T-helper 2 cell treated with Interferon-gamma antibody and Interleukin-4, amounts not matched to agents 100 ng/mL and 5 ng/mL, for 36 hours (primary cell): ENCODE data around the gene NAGS. TPM values are rescaled to one million over a fixed set of nuclear protein-coding genes. Genes with fewer than 3 reads are reported as not detected.
"Not testable (repeated sequence)": the region's sequence is repeated elsewhere in the genome, so short reads cannot be mapped to it uniquely, and the experiment has no call there.

Experiments used
- intact Hi-C: fragments of 100-400 bp; cut with micrococcal nuclease; formaldehyde crosslinking; loops from one replicate; pipeline ENCODE4 v1.15.1; 2023
- total RNA-seq: library from RNA; stranded (reverse); gene quantifications from 2 replicates; pipeline ENCODE4 v1.2.3, GENCODE V29; 2022

The NAGS gene
- total RNA-seq, 1 donor from 2014 or later = 0.41 TPM

DNA sequence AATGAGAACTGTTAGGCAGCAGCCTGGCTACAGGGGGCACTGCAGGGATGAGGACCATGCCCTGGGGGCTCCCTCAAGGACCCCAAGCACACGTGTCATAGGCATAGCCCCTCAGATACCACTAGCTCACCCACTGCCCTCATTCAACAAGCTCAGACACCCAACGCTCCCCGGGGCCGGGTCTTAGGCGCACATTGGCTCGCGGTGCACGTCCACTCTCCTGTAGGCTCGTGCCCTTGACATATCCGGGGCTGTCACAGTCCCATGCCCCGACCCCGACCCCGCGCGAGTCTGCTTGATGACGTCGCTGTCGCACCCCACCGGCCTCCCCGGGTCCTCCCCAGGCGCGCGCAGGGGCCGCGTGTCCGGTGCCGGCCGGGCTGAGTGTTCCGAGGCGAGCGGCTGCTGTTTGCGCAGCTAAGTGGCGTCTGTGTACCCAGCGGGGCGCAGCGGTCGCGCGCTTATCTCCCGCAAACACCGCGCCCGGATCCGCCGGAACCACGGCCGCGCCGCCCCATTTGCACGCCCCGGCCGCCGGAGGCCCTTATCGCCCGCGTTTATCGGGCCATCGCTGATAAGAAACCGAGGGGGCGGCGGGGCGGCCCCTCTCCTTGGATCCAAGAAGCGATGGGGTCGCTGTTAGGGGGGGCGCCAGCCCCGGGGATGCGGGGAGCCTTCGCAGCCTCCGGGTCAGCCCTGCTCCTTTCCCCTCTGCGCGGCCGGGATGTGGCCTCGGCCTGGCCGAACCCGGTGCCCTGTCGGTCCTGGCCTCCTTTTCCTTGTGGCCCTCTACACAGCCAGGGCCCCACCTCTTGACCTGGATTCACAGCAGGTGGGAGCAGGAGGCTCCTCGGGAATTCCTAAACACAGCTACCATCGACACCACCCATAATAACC, 20.7 kb upstream of the NAGS start:
- intact Hi-C loops = no loop called here

DNA sequence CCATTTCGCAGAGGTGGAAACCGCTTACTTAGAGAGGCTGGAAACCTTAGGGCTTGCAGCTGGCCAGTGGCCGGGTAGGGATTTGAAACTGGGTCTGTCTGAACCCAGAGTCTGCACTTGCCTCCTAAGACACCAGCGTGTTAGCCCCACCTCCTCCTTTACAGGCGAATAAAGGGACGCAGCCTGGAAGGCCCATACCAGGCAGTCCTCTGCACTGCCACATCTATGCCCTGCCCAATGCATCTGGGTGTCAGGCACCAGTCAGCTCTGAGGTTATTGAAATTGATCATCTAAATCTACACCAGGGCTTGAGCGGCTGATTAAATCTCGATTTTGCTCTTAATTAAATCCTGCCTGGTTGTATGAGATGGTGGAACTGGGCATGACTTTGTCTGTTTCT, 19.9 kb upstream of the NAGS start:
- intact Hi-C loops = no loop called here

DNA sequence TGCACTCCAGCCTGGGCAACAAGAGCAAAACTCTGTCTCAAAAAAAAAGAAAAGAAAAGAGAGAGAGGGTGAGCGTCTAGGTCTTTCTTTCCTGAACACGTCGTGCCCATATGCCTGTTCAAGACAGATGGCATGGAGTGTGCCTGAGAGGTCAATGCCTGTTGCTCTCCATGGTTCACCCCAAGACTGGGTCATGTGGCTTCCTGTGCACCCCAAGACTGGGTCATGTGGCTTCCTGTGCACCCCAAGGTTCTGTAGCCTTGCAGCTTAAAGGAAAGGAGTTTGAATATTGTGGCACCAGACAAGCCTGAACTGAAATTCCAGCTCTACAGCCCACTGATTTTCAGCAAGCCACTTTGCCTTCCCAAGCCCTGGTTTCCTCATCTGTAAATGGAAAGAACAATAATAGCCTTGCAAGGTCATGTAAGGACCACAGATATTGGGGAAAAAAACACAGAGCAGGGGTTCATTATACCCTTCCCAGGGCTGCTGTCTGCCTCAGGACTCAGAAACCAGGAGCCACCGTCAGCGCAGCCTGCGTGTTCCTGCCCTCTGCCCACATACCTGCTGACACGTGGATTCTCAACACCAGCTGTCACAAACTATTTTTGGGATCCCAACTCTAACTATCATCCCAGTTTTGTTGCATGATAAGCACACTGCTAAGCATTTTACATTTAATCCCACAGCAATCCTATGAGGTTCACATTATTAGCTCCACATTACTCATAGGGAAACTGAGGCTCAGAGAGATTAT, 18.0 kb upstream of the NAGS start:
- intact Hi-C loops = no loop called here

DNA sequence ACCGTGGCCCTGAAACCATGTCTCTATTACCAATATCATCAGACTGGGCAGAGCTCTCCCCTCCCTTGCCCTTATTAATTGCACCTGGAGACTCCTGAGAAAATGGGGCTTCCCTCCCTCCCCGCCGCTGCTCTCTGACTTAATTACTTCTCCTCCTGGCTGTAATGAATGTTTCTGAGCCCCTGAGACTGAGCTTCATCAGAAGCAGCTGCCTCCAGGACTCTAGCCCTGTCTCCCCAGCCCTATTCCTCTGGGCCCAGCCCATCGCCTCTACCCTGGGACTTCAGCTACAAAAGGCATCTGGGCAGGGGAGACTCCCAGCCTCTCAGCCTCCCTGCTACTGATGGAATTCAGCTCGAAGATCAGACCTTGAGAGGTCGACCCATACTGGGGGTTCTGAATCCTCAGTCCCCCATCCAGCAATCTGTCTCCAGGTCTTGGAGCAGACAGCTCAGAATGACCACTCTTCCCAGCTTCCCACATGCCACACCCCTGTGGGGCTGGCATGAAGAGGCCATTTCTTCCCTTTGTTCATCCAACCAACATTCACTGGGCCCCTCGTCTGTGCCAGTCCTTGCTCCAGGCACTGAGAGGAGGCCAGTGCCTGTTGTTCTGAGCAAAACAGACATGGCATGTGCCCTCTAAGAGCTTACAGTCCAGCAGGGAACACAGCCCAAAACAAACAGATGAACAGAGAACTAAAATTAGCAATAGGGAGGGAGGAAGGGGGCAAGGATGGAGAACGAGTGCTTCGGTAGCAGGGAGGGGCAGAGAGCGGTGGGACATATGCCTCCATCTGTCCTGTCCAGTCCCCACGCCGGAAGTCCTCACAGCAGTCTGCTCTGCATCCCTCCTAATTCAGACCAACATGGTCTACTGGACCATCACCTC, 17.0 kb upstream of the NAGS start:
- intact Hi-C loops = no loop called here

DNA sequence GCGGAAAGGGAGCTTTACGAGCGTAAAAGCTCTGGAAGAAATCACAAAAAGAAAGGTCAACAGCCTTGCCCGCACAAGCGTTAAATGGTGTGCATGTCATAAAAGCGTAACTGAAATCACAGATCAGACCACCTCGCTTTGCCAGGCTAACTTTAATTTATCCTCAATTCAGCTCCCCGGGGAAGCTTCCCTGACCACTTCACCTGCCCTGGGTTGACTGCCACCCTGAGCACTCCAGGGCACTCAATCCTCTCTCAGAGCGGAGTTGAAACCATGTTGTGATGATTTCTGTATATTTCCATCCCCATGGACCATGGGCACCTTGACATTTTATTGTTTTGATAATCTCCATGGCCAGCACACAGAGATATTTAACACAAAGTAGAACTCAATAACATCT, 16.1 kb upstream of the NAGS start:
- intact Hi-C loops = no loop called here

DNA sequence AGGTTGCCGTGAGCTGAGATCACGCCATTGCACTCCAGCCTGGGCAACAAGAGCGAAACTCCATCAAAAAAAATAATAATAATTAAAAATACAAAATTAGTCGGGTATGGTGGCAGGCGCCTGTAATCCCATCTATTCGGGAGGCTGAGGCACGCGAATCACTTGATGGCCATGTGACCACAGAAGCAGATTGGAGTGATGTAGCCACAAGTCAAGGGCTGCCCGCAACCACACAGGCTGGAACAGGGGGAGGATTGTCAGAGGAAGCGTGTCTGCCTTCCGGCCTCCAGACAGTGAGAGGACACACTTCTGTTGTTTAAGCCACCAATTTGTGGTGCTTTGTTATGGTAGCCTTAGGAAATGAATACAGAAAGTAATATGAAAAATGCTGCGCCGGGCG, 11.8 kb upstream of the NAGS start:
- intact Hi-C loops = no loop called here

DNA sequence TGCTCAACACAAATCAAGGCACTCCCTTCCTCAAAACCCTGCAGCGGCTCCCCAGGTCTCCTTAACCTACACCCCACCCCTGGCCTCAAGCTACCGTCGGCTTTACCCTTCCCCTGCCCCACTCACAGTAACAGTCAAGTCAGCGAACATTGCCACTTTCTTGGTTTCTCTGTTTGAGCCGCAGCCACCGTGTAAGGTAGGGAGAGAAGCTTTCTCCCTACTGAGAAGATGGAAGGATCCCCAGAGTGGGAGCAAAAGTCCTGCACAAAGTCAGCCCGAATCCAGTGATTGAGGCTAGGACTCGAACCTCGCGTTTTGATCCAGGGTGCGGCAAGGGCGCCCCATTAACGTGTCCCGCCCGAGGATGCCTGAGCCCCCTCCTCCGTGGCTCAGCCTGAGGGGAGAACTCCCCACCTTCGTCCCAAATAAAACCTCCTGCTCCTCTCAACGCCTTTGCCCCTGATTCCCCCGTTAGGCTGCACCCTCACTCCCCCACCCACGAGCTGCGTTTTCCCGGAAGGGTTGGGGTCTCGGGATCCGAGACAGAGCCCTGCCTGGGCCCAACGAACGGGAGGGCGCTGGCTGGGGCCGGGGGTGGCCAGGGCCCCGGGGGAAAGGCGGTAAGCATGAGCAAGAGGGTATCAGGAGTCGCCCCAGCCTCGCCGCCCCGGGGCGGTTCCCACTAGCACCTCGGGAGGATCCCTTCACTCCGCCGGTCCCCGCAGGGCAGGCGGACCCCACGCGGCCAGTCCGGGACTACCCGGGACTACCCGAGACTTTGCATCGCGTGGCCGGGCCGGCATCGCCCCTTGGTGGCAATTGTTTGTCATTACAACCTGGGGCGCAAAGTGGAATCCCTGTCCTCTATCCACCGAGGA, 9.9 kb upstream of the NAGS start:
- intact Hi-C loops = loop anchor here (1.0 kb wide), 2 partner anchors 50 to 116 kb away; no protein-coding TSS in a partner anchor

DNA sequence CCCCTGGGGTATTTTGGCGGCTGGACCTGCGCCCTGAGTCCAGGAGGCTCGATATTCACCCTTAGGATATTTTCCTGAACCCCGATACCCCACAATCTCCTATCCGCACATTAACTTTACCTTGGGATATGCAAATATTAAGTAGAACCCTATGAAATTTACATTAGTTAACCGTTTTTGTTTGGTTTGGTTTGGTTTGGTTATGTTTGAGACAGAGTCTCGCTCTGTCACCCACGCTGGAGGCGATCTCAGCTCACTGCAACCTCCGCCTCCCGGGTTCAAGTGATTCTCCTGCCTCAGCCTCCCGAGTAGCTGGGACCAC, 9.3 kb upstream of the NAGS start:
- intact Hi-C loops = loop anchor here (1.0 kb wide), 2 partner anchors 51 to 117 kb away; no protein-coding TSS in a partner anchor

DNA sequence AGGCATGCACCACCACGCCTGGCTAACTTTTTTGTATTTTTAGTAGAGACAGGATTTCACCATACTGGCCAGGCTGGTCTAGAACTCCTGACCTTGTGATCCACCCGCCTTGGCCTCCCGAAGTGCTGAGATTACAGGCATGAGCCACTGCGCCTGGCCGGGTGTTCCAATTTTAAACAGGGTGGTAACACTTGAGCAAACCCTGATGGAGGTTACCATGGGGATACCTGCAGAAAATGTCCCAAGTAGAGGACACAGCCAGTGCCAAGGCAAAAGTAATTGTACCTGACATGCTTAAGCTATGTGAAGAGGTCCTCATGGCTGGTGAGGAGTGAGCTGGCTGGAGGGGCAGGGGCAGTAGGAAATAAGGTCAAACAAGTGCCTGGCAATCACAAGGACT, 7.2 kb upstream of the NAGS start:
- intact Hi-C loops = not testable (repeated sequence)

DNA sequence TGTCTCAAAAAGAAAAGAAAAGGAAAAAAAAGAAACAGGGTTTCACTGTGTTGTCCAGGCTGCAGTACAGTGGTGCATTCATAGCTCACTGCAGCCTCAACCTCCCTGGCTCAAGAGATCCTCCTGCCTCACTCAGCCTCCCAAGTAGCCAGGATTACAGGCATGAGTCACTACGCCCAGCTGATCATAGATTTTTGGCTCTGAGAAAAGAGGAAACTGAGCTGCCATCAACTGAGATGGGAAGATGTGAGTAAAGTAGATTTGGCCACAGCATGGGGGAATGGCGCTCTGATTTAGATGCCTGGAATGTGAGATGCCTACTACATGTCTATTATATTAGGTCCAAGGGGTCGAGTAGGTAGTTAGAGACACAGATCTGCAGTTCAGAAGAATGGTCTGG, 5.9 kb upstream of the NAGS start:
- intact Hi-C loops = no loop called here

DNA sequence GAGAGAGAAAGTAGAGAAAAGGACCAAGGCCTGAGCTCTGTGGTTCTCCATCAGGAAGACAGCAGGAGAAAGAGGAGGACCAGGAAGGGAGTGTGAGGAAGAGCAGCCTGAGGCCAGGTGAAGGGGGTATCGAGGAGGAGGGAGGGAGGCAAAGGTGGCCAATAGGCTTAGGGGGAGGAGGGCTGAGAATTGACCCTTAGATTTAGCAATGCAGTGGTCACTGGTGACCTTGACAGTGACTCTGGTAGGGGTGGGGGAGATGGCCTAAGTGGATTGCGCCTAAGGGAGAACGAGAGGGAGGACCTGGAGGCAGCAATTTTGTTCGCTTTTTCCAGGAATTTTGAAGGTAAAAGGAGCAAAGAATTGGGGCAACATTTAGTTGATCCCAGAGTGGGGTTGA, 5.4 kb upstream of the NAGS start:
- intact Hi-C loops = no loop called here

DNA sequence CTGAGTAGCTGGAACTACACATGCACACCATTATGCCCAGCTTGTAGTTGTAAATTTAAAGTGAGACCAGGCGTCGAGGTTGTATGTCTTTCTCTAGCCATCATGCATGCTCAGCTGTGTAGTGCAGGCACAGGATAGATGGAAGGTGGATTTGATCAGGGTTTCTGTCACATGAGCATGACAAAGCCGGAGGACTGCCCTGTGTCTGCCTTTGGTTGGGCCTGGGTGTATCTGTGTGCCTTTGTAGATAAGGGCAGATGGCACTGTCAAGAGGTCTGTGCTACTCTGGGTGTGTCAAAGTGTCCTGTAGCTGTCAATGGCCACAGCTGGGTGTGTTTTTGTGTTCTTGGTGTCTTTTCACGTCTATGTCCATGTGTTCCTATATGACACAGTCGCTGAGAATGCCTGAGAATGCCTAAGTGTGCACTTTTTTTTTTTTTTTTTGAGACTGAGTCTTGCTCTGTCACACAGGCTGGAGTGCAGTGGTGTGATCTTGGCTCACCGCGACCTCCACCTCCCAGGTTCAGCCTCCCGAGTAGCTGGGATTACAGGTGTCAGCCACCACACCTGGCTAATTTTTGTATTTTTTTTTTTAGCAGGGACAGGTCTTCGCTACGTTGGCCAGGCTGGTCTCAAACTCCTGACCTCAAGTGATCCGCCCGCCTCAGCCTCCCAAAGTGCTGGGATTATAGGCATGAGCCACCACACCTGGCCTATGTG, 4.1 kb upstream of the NAGS start:
- intact Hi-C loops = no loop called here

DNA sequence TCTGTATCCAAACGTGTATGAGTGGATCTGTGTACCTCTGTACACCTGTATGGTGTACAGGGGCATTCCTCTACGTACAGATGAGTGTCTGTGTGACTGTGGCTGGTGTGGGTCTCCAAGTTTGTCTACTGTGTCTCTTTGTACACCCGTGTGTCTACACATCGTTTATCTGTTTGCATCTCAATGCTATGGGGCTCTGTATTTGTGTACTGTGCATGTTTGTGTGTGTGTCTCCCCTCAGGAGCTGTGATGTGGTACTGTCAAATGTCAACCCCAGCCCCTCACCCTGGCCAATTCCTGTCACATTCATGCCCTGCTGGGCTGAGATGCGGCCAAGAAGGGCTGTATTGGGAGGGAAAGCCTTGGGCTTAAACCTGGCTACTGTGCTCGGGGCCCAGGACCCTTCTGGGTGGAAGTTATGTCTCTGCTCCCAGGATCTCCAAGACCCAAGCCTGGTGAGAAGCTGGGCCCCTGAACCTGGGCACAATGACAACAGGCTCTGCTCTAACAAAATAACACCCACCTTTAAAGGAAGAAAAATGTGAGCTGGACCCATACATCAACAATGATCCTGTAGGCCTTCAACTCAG, 3.5 kb upstream of the NAGS start:
- intact Hi-C loops = no loop called here

DNA sequence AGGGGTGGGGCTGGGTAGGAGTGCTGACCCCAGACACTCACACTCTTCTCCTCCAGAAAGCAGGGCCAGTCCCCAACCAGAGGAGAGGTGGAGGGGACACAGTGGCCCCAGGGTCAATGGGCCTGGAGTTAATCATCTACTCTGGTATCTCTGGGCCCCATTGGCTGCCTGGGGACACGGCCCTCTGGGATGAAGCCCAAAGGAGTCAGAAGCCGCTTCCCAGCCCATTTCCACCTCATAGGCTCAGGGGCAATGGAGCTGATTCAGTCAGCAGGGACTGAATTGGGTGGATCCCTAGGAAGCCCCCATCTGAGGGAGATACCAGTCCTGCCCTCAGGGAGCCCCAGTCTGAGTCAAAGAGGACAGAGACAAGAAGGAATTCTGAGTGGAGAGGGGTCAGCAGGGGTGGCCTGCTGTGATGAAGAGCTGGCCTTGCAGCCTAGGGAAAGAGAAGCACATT, 2.9 kb upstream of the NAGS start:
- intact Hi-C loops = no loop called here

DNA sequence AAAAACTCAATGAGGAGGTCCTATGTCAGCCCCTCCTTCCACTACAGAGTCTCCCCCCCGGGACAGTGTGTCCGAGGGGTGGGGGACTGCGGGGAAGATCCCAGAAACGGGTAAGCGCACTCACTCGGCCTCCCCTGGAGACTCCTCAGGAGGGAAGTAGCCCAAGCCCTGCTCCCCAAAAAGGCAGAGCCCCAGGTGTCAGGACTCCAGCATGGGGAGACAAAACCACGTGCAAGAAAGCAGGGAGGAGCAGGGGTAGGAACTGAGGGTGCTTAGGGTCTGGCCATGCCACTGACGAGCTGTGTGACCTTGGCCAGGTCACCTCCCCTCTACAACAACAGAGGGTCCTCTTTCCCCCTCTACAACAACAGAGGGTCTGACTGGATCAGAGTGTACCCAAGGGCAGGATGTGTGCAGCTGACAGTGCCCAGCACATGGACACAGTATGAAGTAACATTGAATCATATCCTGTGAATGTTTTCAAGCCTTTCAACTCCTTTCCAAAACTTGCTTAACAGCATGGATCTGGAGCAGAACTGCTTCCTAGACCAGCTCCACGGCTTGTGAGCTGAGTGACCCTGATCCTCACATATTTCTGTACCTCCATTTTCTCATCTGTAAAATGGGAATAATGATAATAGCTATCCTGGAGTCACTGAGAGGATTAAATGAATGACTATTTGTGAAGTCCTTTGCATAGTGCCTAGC, 2.1 kb upstream of the NAGS start:
- intact Hi-C loops = no loop called here

DNA sequence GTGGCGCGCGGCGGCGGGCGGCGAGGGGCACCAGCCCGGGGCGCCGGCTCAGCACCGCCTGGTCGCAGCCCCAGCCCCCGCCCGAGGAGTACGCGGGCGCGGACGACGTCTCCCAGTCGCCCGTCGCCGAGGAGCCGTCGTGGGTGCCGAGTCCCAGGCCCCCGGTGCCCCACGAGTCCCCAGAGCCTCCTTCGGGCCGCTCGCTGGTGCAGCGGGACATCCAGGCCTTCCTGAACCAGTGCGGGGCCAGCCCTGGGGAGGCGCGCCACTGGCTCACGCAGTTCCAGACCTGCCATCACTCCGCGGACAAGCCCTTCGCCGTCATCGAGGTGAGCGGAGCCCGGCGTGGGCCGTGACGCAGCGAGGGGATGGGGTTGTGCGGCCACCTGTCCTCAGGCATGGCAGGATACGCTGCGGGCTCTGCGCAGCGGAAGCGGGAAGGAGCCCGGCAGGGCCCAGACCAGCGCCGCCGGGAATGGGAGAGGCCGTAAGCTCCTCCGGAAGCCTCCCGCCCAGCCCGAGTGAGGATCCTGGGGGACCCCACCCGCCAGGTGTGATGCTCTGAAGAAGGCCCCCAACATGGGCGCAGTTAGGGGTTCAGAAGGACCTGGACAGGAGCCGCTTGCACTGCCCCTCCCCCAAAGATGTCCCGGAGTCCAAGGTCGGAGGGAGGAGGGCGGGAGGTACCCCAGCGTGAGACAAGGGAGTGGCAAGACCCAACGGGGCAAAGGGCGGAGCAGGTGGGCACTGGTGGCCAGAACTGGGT, 522 bp downstream of the NAGS start:
- intact Hi-C loops = no loop called here

DNA sequence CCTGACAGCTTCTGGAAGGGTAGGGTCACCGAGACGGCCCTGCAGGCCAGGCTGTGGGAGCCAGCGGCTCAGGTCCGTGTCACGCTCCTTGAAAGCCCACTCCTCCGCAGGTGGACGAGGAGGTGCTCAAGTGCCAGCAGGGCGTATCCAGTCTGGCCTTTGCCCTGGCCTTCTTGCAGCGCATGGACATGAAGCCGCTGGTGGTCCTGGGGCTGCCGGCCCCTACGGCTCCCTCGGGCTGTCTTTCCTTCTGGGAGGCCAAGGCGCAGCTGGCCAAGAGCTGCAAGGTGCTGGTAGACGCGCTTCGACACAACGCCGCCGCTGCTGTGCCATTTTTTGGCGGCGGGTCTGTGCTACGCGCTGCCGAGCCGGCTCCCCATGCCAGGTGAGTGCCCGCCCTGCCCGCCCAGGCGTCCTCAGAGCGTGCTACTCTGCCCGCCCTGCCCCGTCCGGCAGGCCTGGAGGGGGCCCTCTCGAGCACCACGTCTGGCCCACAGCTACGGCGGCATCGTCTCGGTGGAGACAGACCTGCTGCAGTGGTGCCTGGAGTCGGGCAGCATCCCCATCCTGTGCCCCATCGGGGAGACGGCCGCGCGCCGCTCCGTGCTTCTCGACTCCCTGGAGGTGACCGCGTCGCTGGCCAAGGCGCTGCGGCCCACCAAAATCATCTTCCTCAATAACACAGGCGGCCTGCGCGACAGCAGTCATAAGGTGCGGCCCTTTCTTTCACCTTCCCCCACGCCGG, 1.3 kb downstream of the NAGS start:
- intact Hi-C loops = loop anchor here (2.0 kb wide), 2 partner anchors 61 to 227 kb away; partner anchors contain the start of genes DUSP3 and LSM12
